Astrocyte (in vitro differentiated cells and primary cell): Measurements from ENCODE around the gene MEAK7. TPM values are rescaled to one million over a fixed set of nuclear protein-coding genes. Genes with fewer than 3 reads are reported as not detected.

Experiments
- DNase-seq: peaks from one replicate; pipeline ENCODE4 v3.0.0-alpha.2; 2010; ENCODE audit warnings: low read depth
- FAIRE-seq: peaks from 2 replicates; lab custom pipeline; 2011; peaks lifted over from hg19 to GRCh38; lab: Jason Lieb, UNC
- H2AFZ ChIP-seq: 2 replicates; pipeline ENCODE4 v1.6.0; 2012; ENCODE audit warnings: low read depth, low read length, inconsistent platforms
- H3K27ac ChIP-seq: 2 replicates; pipeline ENCODE4 v1.5.1; 2011; ENCODE audit warnings: low read depth, low read length, inconsistent platforms
- H3K27me3 ChIP-seq: 2 replicates; pipeline ENCODE4 v1.6.0; 2011; ENCODE audit warnings: low read length, inconsistent platforms; ENCODE audit not compliant: insufficient read depth
- H3K36me3 ChIP-seq: 2 replicates; pipeline ENCODE4 v1.5.1; 2011; ENCODE audit warnings: low read length, inconsistent platforms; ENCODE audit not compliant: insufficient read depth
- H3K4me1 ChIP-seq: 2 replicates; pipeline ENCODE4 v1.5.1; 2011; ENCODE audit warnings: low read length, inconsistent platforms; ENCODE audit not compliant: insufficient read depth
- H3K4me2 ChIP-seq: 2 replicates; pipeline ENCODE4 v1.6.0; 2012; ENCODE audit warnings: low read length, inconsistent platforms
- H3K4me3 ChIP-seq: 2 replicates; pipeline ENCODE4 v1.5.1; 2011; ENCODE audit warnings: low read depth, mild to moderate bottlenecking, low read length, inconsistent platforms; ENCODE audit not compliant: insufficient read depth
- H3K79me2 ChIP-seq: 2 replicates; pipeline ENCODE4 v1.6.0; 2012; ENCODE audit warnings: mild to moderate bottlenecking, low read length, inconsistent platforms; ENCODE audit not compliant: insufficient read depth
- H3K9ac ChIP-seq: 2 replicates; pipeline ENCODE4 v1.6.0; 2012; ENCODE audit warnings: mild to moderate bottlenecking, low read length, inconsistent platforms
- H3K9me3 ChIP-seq: 2 replicates; pipeline ENCODE4 v1.5.1; 2012; ENCODE audit warnings: low read depth, mild to moderate bottlenecking, low read length, inconsistent platforms; ENCODE audit not compliant: insufficient read depth
- H4K20me1 ChIP-seq: 2 replicates; pipeline ENCODE4 v1.6.0; 2012; ENCODE audit warnings: low read length, inconsistent platforms; ENCODE audit not compliant: insufficient read depth
- H3K27ac Mint-ChIP-seq: one replicate; pipeline ENCODE4 v1.8.0; 2021; ENCODE audit warnings: mild to moderate bottlenecking, mixed read lengths; ENCODE audit not compliant: unreplicated experiment
- H3K27me3 Mint-ChIP-seq: one replicate; pipeline ENCODE4 v1.8.0; 2021; ENCODE audit warnings: low read depth, mixed read lengths; ENCODE audit not compliant: unreplicated experiment
- H3K36me3 Mint-ChIP-seq: one replicate; pipeline ENCODE4 v1.8.0; 2021; ENCODE audit warnings: low read depth, mixed read lengths; ENCODE audit not compliant: unreplicated experiment
- H3K4me1 Mint-ChIP-seq: one replicate; pipeline ENCODE4 v1.8.0; 2021; ENCODE audit warnings: low read depth, mixed read lengths; ENCODE audit not compliant: unreplicated experiment
- H3K4me3 Mint-ChIP-seq: one replicate; pipeline ENCODE4 v1.8.0; 2021; ENCODE audit warnings: mild to moderate bottlenecking, moderate library complexity, mixed read lengths; ENCODE audit not compliant: unreplicated experiment
- H3K9me3 Mint-ChIP-seq: one replicate; pipeline ENCODE4 v1.8.0; 2021; ENCODE audit warnings: mild to moderate bottlenecking, mixed read lengths; ENCODE audit not compliant: unreplicated experiment
- EZH2 ChIP-seq: IDR thresholded peaks from 2 replicates; pipeline ENCODE4 v1.6.1; 2012; ENCODE audit warnings: mild to moderate bottlenecking, low read length, inconsistent platforms; ENCODE audit not compliant: insufficient read depth
- total RNA-seq: library from RNA; stranded (reverse); gene quantifications from 2 replicates; pipeline ENCODE4 v1.2.1, GENCODE V29; 2021
- TF ChIP-seq, protein P1 (sequence below): IDR thresholded peaks from 2 replicates; pipeline ENCODE4 v1.5.1; 2011; ENCODE audit warnings: low read depth, mild to moderate bottlenecking, inconsistent platforms, low read length, moderate library complexity; ENCODE audit not compliant: insufficient read depth

MEAK7 gene
- total RNA-seq, 1 donor from 2014 or later: 41.3 TPM

DNA sequence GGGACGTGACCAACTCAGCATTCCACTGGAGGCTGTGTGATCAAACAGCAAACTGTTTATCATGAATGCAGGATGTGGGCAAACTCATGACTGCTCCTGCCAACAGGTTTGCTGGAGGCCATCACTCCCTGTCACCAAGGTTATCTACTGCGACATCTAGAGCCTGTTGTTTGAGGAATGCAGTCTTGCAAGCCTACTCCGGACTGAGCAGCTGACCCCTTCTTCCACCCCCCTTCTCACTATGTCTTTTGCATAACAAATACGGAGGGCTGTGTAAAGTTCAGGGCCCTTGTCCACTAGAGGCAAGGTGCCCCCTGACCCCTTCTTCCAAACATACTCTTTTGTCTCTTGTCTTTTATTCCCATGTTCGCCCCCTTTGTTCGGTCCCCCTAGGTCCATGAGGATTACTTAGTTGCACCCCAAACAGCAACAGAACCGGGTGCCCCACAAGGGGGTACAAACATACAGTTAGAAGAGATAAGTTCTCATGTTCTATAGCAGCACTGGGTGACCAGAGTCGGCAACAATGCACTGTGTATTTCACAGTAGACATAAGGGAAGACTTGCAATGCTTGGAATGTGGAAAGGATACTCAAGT, 28.7 kb downstream of the MEAK7 start:
- no peak overlapping the region for H3K4me3 Mint-ChIP-seq
- Histone ChIP-seq H3K79me2 (peaks cover 11% of the 10 kb centered on the region), H3K4me3 (no peak overlapping the region), H2AFZ (no peak overlapping the region), H4K20me1 (peaks cover 52% of the 10 kb centered on the region), H3K27me3 (no peaks in the 10 kb centered on the region), H3K36me3 (no peaks in the 10 kb centered on the region), H3K4me1 (peaks cover 8% of the 10 kb centered on the region), H3K9me3 (no peaks in the 10 kb centered on the region), H3K4me2 (no peak overlapping the region), H3K9ac (no peak overlapping the region), H3K27ac (no peak overlapping the region)
- no peaks in the 10 kb centered on the region for H3K9me3 Mint-ChIP-seq
- peaks cover 23% of the 10 kb centered on the region for H3K4me1 Mint-ChIP-seq
- peak overlapping the region; percentile 16 for H3K27ac Mint-ChIP-seq
- H3K36me3 Mint-ChIP-seq: peaks cover 22% of the 10 kb centered on the region
- TF ChIP-seq EZH2: no peak
- TF ChIP-seq, protein P1, sequence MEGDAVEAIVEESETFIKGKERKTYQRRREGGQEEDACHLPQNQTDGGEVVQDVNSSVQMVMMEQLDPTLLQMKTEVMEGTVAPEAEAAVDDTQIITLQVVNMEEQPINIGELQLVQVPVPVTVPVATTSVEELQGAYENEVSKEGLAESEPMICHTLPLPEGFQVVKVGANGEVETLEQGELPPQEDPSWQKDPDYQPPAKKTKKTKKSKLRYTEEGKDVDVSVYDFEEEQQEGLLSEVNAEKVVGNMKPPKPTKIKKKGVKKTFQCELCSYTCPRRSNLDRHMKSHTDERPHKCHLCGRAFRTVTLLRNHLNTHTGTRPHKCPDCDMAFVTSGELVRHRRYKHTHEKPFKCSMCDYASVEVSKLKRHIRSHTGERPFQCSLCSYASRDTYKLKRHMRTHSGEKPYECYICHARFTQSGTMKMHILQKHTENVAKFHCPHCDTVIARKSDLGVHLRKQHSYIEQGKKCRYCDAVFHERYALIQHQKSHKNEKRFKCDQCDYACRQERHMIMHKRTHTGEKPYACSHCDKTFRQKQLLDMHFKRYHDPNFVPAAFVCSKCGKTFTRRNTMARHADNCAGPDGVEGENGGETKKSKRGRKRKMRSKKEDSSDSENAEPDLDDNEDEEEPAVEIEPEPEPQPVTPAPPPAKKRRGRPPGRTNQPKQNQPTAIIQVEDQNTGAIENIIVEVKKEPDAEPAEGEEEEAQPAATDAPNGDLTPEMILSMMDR: no peak
- DNase-seq: no peak
- no peak for FAIRE-seq
- H3K27me3 Mint-ChIP-seq: no peaks in the 10 kb centered on the region

DNA sequence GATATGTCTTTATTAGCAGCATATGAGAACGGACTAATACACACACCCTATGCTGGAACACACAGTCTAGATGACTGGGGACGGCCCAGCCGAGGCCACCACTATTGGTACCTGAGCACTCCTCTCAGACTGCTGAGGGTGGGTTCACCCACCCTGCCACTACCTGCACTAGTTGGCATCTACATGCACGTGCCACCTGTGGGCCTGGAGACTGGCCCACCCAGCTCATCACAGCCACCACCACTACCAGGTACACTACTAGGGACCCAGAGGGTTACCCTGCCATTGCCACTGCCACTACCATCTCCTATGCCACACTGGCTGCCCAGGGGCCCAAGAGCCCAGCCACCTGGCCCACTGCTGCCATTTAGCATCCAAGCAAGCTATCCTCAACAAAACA, 32.5 kb downstream of the MEAK7 start:
- no peaks in the 10 kb centered on the region for H3K27me3 Mint-ChIP-seq
- H3K27ac Mint-ChIP-seq: no peak overlapping the region
- Histone ChIP-seq H3K4me1 (no peaks in the 10 kb centered on the region), H2AFZ (no peak overlapping the region), H3K27me3 (no peaks in the 10 kb centered on the region), H3K27ac (no peak overlapping the region), H3K79me2 (peaks cover 11% of the 10 kb centered on the region), H3K4me2 (no peak overlapping the region), H3K4me3 (no peak overlapping the region), H4K20me1 (peaks cover 43% of the 10 kb centered on the region), H3K9ac (no peak overlapping the region), H3K36me3 (peaks cover 12% of the 10 kb centered on the region), H3K9me3 (peaks cover 2% of the 10 kb centered on the region)
- DNase-seq (no peak), FAIRE-seq (no peak)
- peaks cover 6% of the 10 kb centered on the region for H3K9me3 Mint-ChIP-seq
- H3K4me1 Mint-ChIP-seq: peaks cover 6% of the 10 kb centered on the region
- TF ChIP-seq EZH2: no peak
- TF ChIP-seq, protein P1: no peak
- peaks cover 23% of the 10 kb centered on the region for H3K36me3 Mint-ChIP-seq
- H3K4me3 Mint-ChIP-seq: no peak overlapping the region

DNA sequence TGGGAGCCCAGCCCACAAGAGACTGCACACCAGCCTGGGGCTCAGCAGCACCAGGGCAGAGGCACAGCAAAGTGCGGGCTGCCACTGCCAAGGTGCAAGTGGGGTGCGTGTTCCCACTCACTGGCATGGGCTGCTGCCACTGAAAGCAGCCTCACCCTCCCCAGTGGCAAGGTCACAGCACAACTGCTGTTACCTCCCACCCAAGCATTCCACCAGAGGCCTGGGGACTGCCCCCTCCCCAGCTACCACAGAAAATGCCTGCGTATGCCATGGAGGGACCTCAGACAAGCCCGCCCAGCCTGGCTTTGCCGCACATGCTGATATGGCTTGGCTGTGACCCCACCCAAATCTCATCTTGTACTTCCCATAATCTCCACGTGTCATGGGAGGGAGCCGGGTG, 33.1 kb downstream of the MEAK7 start:
- H3K27ac ChIP-seq: no peak overlapping the region
- H3K27me3 Mint-ChIP-seq: no peaks in the 10 kb centered on the region
- no peak overlapping the region for H3K4me3 Mint-ChIP-seq
- H3K4me1 ChIP-seq: no peaks in the 10 kb centered on the region
- peaks cover 11% of the 10 kb centered on the region for H3K79me2 ChIP-seq
- H3K9me3 Mint-ChIP-seq: peaks cover 11% of the 10 kb centered on the region
- no peak overlapping the region for H3K4me3 ChIP-seq
- H3K36me3 Mint-ChIP-seq: peaks cover 26% of the 10 kb centered on the region
- peaks cover 17% of the 10 kb centered on the region for H3K36me3 ChIP-seq
- H3K27me3 ChIP-seq: no peaks in the 10 kb centered on the region
- H2AFZ ChIP-seq: no peak overlapping the region
- H3K4me2 ChIP-seq: no peak overlapping the region
- TF ChIP-seq EZH2: no peak
- TF ChIP-seq, protein P1: no peak
- H4K20me1 ChIP-seq: peaks cover 41% of the 10 kb centered on the region
- H3K27ac Mint-ChIP-seq: no peak overlapping the region
- DNase-seq (no peak), FAIRE-seq (no peak)
- H3K4me1 Mint-ChIP-seq: peaks cover 6% of the 10 kb centered on the region
- H3K9me3 ChIP-seq: peaks cover 2% of the 10 kb centered on the region
- H3K9ac ChIP-seq: no peak overlapping the region
